OCI-LY3 (cell line): ENCODE data around the gene M1AP.
A peak's percentile ranks its signal among the peaks of the same experiment; 100 is the strongest.

Experiments
- H2AFZ ChIP-seq: fragments of 200-600, 300-600 bp; shearing (Covaris generic); 2 replicates; pipeline ENCODE4 v1.6.0; 2014; ENCODE audit warnings: antibody characterized with exemption, low read depth, low read length
- H3K27ac ChIP-seq: fragments of 200-600, 300-600 bp; sonication (generic); 2 replicates; pipeline ENCODE4 v1.5.1; 2014; ENCODE audit warnings: mild to moderate bottlenecking, low read length, moderate library complexity, mixed read lengths
- H3K27me3 ChIP-seq: fragments of 200-600, 300-600 bp; sonication (generic); 2 replicates; pipeline ENCODE4 v1.6.1; 2014; ENCODE audit warnings: low read depth, low read length, mixed read lengths
- H3K36me3 ChIP-seq: fragments of 200-600, 300-600 bp; sonication (generic); replicated peaks from 2 replicates; pipeline ENCODE3; 2014; ENCODE audit warnings: low read depth, low read length, mixed read lengths
- H3K4me1 ChIP-seq: fragments of 300-600, 200-600 bp; sonication (generic); 2 replicates; pipeline ENCODE4 v1.6.1; 2014; ENCODE audit warnings: low read length, mixed read lengths
- H3K4me2 ChIP-seq: fragments of 200-600, 300-600 bp; sonication (generic); 2 replicates; pipeline ENCODE4 v1.6.1; 2014; ENCODE audit warnings: low read length, mixed read lengths
- H3K4me3 ChIP-seq: fragments of 300-600, 200-600 bp; sonication (generic); 2 replicates; pipeline ENCODE4 v1.5.1; 2014; ENCODE audit warnings: antibody characterized with exemption, mild to moderate bottlenecking, low read length, moderate library complexity
- H3K79me2 ChIP-seq: fragments of 300-600, 200-600 bp; shearing (Covaris generic); 2 replicates; pipeline ENCODE4 v1.6.1; 2014; ENCODE audit warnings: mild to moderate bottlenecking, low read length, mixed read lengths
- H3K9ac ChIP-seq: fragments of 300-600, 200-600 bp; shearing (Covaris generic); 2 replicates; pipeline ENCODE4 v1.6.0; 2014; ENCODE audit warnings: mild to moderate bottlenecking, low read length, moderate library complexity
- H3K9me3 ChIP-seq: fragments of 200-600, 300-600 bp; shearing (Covaris generic); 2 replicates; pipeline ENCODE4 v1.6.1; 2014; ENCODE audit warnings: low read length, mixed read lengths; ENCODE audit not compliant: insufficient read depth
- H4K20me1 ChIP-seq: fragments of 200-600, 300-600 bp; sonication (generic); 2 replicates; pipeline ENCODE4 v1.6.1; 2016; ENCODE audit warnings: low read length, mixed read lengths; ENCODE audit not compliant: insufficient read depth
- EZH2phosphoT487 ChIP-seq: fragments of 200-600 bp; shearing (Covaris generic); IDR thresholded peaks from 2 replicates; pipeline ENCODE4 v1.6.1; 2018; ENCODE audit warnings: antibody characterized with exemption, mixed run types, low read depth
- TF ChIP-seq, protein P1 (sequence below): fragments of 200-600, 300-600 bp; sonication (generic); IDR thresholded peaks from 2 replicates; pipeline ENCODE4 v1.5.1; 2014; ENCODE audit warnings: antibody characterized with exemption, low read length, low read depth

Gene M1AP

DNA sequence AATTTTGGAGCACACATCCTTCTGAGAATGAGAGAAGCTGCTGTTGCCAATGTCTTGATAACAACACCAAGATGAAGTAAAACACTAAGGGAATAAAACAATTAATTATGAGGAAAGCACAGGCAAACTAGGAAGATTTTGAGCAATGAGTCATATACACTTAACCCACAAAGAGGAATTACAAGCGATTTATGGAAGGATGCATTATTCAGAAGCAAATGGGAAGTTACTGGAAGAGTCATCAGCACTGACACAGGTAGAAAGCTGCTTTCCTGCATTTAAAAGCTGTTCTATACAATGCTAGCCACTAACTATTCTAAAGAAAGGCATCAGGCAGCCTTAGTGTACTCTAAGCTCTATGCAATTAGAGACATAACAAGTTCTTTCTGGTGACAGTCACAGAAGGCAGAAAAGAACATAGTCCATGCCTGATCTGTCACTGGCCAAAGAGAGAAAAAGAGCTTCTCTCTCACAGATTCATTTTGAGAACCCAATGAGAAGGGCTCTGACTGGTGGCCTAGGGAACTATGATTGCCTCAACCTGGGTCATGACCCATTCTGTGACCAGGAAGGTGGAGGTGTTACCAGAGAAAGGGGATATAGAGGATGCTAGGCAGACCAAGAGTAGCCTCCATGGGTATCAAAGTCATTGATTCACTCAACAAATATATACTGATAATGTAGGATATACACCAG lies 45.4 kb downstream of the M1AP start:
- Histone ChIP-seq H3K4me3 (no peak overlapping the region), H3K27ac (no peak overlapping the region), H3K9ac (no peak overlapping the region), H3K4me2 (no peak overlapping the region), H3K79me2 (no peaks in the 10 kb centered on the region), H2AFZ (no peak overlapping the region), H3K27me3 (peaks cover 36% of the 10 kb centered on the region), H3K36me3 (no peaks in the 10 kb centered on the region), H3K4me1 (peaks cover 3% of the 10 kb centered on the region; the same call in 1 of the 2 replicates), H4K20me1 (no peaks in the 10 kb centered on the region), H3K9me3 (no peaks in the 10 kb centered on the region)
- TF ChIP-seq EZH2phosphoT487 = no peak

GRCh38 chr2:74599676-74600075 lies 48.5 kb downstream of the M1AP start:
- Histone ChIP-seq H3K9me3 (no peaks in the 10 kb centered on the region), H3K27ac (no peak overlapping the region), H3K27me3 (peaks cover 32% of the 10 kb centered on the region), H3K4me3 (no peak overlapping the region), H3K4me2 (no peak overlapping the region), H4K20me1 (no peaks in the 10 kb centered on the region), H3K79me2 (no peaks in the 10 kb centered on the region), H3K9ac (no peak overlapping the region), H2AFZ (peak overlapping the region; percentile 40; the same call in 1 of the 2 replicates), H3K4me1 (peaks cover 3% of the 10 kb centered on the region; the same call in 1 of the 2 replicates), H3K36me3 (no peaks in the 10 kb centered on the region)
- TF ChIP-seq, protein P1, sequence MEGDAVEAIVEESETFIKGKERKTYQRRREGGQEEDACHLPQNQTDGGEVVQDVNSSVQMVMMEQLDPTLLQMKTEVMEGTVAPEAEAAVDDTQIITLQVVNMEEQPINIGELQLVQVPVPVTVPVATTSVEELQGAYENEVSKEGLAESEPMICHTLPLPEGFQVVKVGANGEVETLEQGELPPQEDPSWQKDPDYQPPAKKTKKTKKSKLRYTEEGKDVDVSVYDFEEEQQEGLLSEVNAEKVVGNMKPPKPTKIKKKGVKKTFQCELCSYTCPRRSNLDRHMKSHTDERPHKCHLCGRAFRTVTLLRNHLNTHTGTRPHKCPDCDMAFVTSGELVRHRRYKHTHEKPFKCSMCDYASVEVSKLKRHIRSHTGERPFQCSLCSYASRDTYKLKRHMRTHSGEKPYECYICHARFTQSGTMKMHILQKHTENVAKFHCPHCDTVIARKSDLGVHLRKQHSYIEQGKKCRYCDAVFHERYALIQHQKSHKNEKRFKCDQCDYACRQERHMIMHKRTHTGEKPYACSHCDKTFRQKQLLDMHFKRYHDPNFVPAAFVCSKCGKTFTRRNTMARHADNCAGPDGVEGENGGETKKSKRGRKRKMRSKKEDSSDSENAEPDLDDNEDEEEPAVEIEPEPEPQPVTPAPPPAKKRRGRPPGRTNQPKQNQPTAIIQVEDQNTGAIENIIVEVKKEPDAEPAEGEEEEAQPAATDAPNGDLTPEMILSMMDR = no peak
- no peak for TF ChIP-seq EZH2phosphoT487

DNA sequence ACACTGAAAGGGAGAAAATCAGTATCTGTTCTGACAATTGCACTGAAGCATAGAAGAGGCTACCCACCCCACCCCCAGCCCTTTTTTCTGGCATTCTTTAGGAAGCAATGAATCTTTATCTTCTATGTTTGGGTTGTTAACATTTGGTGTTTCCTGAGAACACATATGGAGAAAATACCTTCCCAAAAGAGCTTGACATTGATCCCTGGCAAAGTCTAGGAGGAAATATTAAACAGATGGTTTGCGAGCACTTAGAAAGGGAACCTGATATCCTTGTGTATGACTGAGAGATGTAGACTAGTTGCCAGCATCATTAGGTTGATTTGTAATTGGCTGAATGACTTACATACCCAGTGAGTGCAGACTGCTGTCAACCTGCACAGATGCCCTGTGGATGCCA lies 50.7 kb downstream of the M1AP start:
- H4K20me1 ChIP-seq = no peaks in the 10 kb centered on the region
- H2AFZ ChIP-seq = no peak overlapping the region
- H3K4me2 ChIP-seq = no peak overlapping the region
- TF ChIP-seq, protein P1 = no peak
- TF ChIP-seq EZH2phosphoT487 = no peak
- peaks cover 13% of the 10 kb centered on the region for H3K27me3 ChIP-seq
- H3K79me2 ChIP-seq = no peaks in the 10 kb centered on the region
- peaks cover 3% of the 10 kb centered on the region; the same call in 1 of the 2 replicates for H3K4me1 ChIP-seq
- no peak overlapping the region for H3K27ac ChIP-seq
- no peak overlapping the region for H3K4me3 ChIP-seq
- no peaks in the 10 kb centered on the region for H3K36me3 ChIP-seq
- H3K9ac ChIP-seq = no peak overlapping the region
- H3K9me3 ChIP-seq = no peaks in the 10 kb centered on the region

DNA sequence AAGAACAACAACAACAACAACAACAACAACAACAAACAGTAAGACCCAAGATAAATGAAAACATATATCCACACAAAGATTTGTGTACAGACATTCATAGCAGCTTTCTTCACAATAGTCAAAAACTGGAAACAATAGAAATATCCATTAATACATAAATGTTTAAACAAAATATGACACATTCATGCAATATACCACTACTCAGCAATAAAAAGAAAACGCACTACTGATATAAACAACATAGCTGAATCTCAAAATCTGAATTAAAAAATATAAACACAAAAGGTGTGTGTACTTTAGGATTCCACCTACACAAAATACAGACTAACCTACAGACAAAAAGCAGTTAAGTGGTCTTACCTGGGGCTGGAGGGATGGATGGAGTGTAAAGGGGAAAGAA lies 51.5 kb downstream of the M1AP start:
- Histone ChIP-seq H3K9ac (no peak overlapping the region), H4K20me1 (no peaks in the 10 kb centered on the region), H3K4me2 (no peak overlapping the region), H3K79me2 (no peaks in the 10 kb centered on the region), H3K36me3 (no peaks in the 10 kb centered on the region), H2AFZ (no peak overlapping the region), H3K4me3 (no peak overlapping the region), H3K4me1 (peaks cover 3% of the 10 kb centered on the region; the same call in 1 of the 2 replicates), H3K27me3 (peaks cover 8% of the 10 kb centered on the region), H3K27ac (no peak overlapping the region), H3K9me3 (no peaks in the 10 kb centered on the region)
- TF ChIP-seq, protein P1 = no peak
- no peak for TF ChIP-seq EZH2phosphoT487
